ENCODE measurements around the gene EPC2.
"Not testable (repeated sequence)": the region's sequence is repeated elsewhere in the genome, so short reads cannot be mapped to it uniquely, and the experiment has no call there.

Gene EPC2

GRCh38 chr2:148737742-148738141, 93.2 kb downstream of the EPC2 start:
- no peak for DNase-seq

GRCh38 chr2:148739454-148740105, 95.0 kb downstream of the EPC2 start:
- DNase-seq: no peak

- no peak for DNase-seq
These were observed 97.8 kb downstream of the EPC2 start for GRCh38 chr2:148742373-148742772.

- no peak for DNase-seq
These were observed 100.8 kb downstream of the EPC2 start for GRCh38 chr2:148745151-148745851.

GRCh38 chr2:148746973-148747372, 102.4 kb downstream of the EPC2 start:
- no peak for DNase-seq

GRCh38 chr2:148751907-148752306, 107.4 kb downstream of the EPC2 start:
- DNase-seq: no peak

- no peak for DNase-seq
These were observed 108.4 kb downstream of the EPC2 start for GRCh38 chr2:148752977-148753376.

GRCh38 chr2:148754864-148755263, 110.3 kb downstream of the EPC2 start:
- DNase-seq: no peak

GRCh38 chr2:148756292-148756975, 111.9 kb downstream of the EPC2 start:
- no peak for DNase-seq

- DNase-seq: no peak
These were observed 120.3 kb downstream of the EPC2 start for GRCh38 chr2:148764815-148765214.

- DNase-seq: no peak
These were observed 125.5 kb downstream of the EPC2 start for GRCh38 chr2:148770047-148770446.

- no peak for DNase-seq
These were observed 137.0 kb downstream of the EPC2 start for GRCh38 chr2:148781544-148781943.

- no peak for DNase-seq
These were observed 144.5 kb downstream of the EPC2 start for GRCh38 chr2:148789059-148789458.

GRCh38 chr2:148790172-148790571, 145.6 kb downstream of the EPC2 start:
- DNase-seq: not testable (repeated sequence)

GRCh38 chr2:148794558-148794957, 150.0 kb downstream of the EPC2 start:
- DNase-seq: no peak

GRCh38 chr2:148796735-148797512, 152.4 kb downstream of the EPC2 start:
- DNase-seq: no peak

GRCh38 chr2:148802448-148803220, 158.1 kb downstream of the EPC2 start:
- no peak for DNase-seq

GRCh38 chr2:148810081-148810480, 165.5 kb downstream of the EPC2 start:
- DNase-seq: no peak

GRCh38 chr2:148812306-148812705, 167.8 kb downstream of the EPC2 start:
- DNase-seq: no peak

- no peak for DNase-seq
These were observed 169.1 kb downstream of the EPC2 start for GRCh38 chr2:148813603-148814065.

GRCh38 chr2:148814143-148814859, 169.8 kb downstream of the EPC2 start:
- DNase-seq: no peak
